Fibroblast of lung (primary cell): ENCODE results near the gene HAUS8. TPM values are rescaled to one million over a fixed set of nuclear protein-coding genes. Genes with fewer than 3 reads are reported as not detected.

Source experiments
- DNase-seq, 2 donors: peaks; one replicate each; pipeline versions ENCODE4 v3.0.0 to v3.0.0-alpha.2; 2010; ENCODE audit warnings: low read depth in 2 of 2
- H2AFZ ChIP-seq: 2 replicates; pipeline ENCODE4 v1.5.1; 2012; ENCODE audit warnings: low read length, control low read depth, inconsistent platforms
- H3K27ac ChIP-seq: 2 replicates; pipeline ENCODE4 v1.5.1; 2011; ENCODE audit warnings: low read length, control low read depth; ENCODE audit not compliant: insufficient read depth
- H3K27me3 ChIP-seq: 2 replicates; pipeline ENCODE4 v1.5.1; 2011; ENCODE audit warnings: mild to moderate bottlenecking, low read length; ENCODE audit not compliant: control insufficient read depth, insufficient read depth
- H3K36me3 ChIP-seq: 2 replicates; pipeline ENCODE4 v1.5.1; 2011; ENCODE audit warnings: low read length; ENCODE audit not compliant: control insufficient read depth, insufficient read depth
- H3K4me1 ChIP-seq: 2 replicates; pipeline ENCODE4 v1.5.1; 2011; ENCODE audit warnings: low read length; ENCODE audit not compliant: control insufficient read depth, insufficient read depth; ENCODE audit errors: extremely low read depth
- H3K4me2 ChIP-seq: 2 replicates; pipeline ENCODE4 v1.5.1; 2011; ENCODE audit warnings: low read length, control low read depth; ENCODE audit not compliant: insufficient read depth; ENCODE audit errors: extremely low read depth
- H3K4me3 ChIP-seq, 4 experiments: fragments of 200-600 bp in 1 of 4; sonication (generic) in 1 of 4; replicated peaks in 1 of 4; 2 replicates each; pipeline ENCODE4 v1.5.1; 2011 to 2016; ENCODE audit warnings: low read length in 4 of 4, low read depth in 3 of 4, mild to moderate bottlenecking in 3 of 4, control low read depth in 2 of 4, inconsistent platforms in 1 of 4, mixed read lengths in 1 of 4; ENCODE audit not compliant: insufficient read depth in 1 of 4; ENCODE audit errors: control extremely low read depth in 1 of 4
- H3K79me2 ChIP-seq: 2 replicates; pipeline ENCODE4 v1.5.1; 2012; ENCODE audit warnings: mild to moderate bottlenecking, low read length, inconsistent platforms; ENCODE audit not compliant: control insufficient read depth, insufficient read depth
- H3K9ac ChIP-seq: 2 replicates; pipeline ENCODE4 v1.5.1; 2011; ENCODE audit warnings: mild to moderate bottlenecking, low read length, control low read depth; ENCODE audit not compliant: insufficient read depth
- H3K9me3 ChIP-seq: 2 replicates; pipeline ENCODE4 v1.5.1; 2012; ENCODE audit warnings: low read depth, low read length; ENCODE audit not compliant: control insufficient read depth, insufficient read depth
- H4K20me1 ChIP-seq: 2 replicates; pipeline ENCODE4 v1.5.1; 2011; ENCODE audit warnings: low read length; ENCODE audit not compliant: control insufficient read depth, insufficient read depth; ENCODE audit errors: extremely low read depth
- EZH2 ChIP-seq: IDR thresholded peaks from 2 replicates; pipeline ENCODE4 v1.5.1; 2012; ENCODE audit warnings: low read length, control low read depth, mild to moderate bottlenecking; ENCODE audit errors: missing control alignments
- polyA plus RNA-seq, 2 donors: library from polyadenylated mRNA; depleted of rRNA in 1 of 2; stranded (reverse) in 1 of 2; unstranded in 1 of 2; fragments of >200 nt; gene quantifications; 2 replicates each; pipeline ENCODE4 v1.2.1, GENCODE V29; 2011 to 2012; ENCODE audit warnings: missing spikeins in 1 of 2
- total RNA-seq: library from RNA; depleted of rRNA; stranded (reverse); fragments of >200 nt; gene quantifications from 2 replicates; pipeline ENCODE4 v1.2.1, GENCODE V29; 2014
- TF ChIP-seq, protein P1 (sequence below), 2 donors: IDR thresholded peaks in 1 of 2; conservative IDR thresholded peaks in 1 of 2; 1 replicate in 1 of 2; 2 replicates in 1 of 2; pipeline ENCODE4 v1.5.1; 2011 to 2012; ENCODE audit warnings: low read length in 2 of 2, control low read depth in 1 of 2, inconsistent platforms in 1 of 2, low read depth in 1 of 2, mild to moderate bottlenecking in 1 of 2

HAUS8 gene
- total and polyA plus RNA-seq, 2 donors (not counting 1 experiment from before 2014, with no cell fraction given) = 2.0 to 6.7 TPM

DNA sequence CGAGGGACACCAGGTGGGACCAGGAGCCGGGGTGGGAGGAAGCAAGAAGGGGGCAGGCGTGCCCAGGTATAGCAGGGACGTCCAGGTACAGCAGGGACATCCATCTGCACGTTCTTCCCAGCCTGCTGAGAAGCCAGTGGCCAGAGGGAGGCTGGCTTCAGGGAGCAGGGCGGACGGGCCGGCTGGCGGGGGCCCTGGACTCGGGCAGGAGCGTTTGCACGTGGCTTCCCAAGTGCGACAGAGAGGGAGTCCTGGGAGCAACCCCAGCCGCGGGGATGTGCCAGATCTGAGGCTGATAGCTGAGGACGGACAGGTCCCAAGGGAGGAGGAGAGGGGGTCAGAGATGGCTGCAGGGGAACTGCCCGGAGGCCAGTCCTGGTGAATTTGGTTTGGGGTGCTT, 37.0 kb upstream of the HAUS8 start:
- Histone ChIP-seq H3K27ac (no peak overlapping the region), H3K4me3 (no peak overlapping the region), H4K20me1 (no peaks in the 10 kb centered on the region), H3K4me1 (peaks cover 16% of the 10 kb centered on the region), H3K9me3 (no peaks in the 10 kb centered on the region), H3K4me2 (no peak overlapping the region), H2AFZ (no peak overlapping the region), H3K27me3 (no peaks in the 10 kb centered on the region), H3K79me2 (peaks cover 72% of the 10 kb centered on the region), H3K9ac (no peak overlapping the region), H3K36me3 (peaks cover 12% of the 10 kb centered on the region)
- DNase-seq = no peak
- no peak for TF ChIP-seq EZH2
- TF ChIP-seq, protein P1, sequence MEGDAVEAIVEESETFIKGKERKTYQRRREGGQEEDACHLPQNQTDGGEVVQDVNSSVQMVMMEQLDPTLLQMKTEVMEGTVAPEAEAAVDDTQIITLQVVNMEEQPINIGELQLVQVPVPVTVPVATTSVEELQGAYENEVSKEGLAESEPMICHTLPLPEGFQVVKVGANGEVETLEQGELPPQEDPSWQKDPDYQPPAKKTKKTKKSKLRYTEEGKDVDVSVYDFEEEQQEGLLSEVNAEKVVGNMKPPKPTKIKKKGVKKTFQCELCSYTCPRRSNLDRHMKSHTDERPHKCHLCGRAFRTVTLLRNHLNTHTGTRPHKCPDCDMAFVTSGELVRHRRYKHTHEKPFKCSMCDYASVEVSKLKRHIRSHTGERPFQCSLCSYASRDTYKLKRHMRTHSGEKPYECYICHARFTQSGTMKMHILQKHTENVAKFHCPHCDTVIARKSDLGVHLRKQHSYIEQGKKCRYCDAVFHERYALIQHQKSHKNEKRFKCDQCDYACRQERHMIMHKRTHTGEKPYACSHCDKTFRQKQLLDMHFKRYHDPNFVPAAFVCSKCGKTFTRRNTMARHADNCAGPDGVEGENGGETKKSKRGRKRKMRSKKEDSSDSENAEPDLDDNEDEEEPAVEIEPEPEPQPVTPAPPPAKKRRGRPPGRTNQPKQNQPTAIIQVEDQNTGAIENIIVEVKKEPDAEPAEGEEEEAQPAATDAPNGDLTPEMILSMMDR (conservative IDR thresholded peaks at IDR 0.05 in 1 of 2, IDR thresholded peaks at IDR 0.05 in 1 of 2; ENCODE audit: low read depth in 1 of 2, low read length in 2 of 2) = no peak

DNA sequence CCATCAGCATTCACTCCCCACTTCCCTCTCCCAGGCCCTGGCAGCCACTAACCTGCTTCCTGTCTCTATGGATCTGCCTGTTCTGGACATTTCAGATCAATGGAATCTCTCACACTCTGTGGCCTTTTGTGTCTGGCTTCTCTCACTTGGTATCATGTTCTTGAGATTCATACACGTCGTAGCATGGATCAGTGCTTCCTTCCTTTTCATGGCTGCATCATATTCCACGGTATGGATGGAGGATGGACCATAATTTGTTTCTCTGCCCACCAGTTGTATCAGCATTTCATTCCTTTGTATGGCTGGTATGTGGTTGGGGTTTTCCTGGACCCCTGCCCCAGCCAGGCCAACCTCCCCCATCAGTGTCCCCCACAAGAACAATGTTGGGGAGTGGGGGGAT, 36.5 kb upstream of the HAUS8 start:
- Histone ChIP-seq H3K9me3 (no peaks in the 10 kb centered on the region), H3K4me1 (peaks cover 16% of the 10 kb centered on the region), H3K4me2 (no peak overlapping the region), H3K9ac (no peak overlapping the region), H2AFZ (no peak overlapping the region), H3K4me3 (no peak overlapping the region), H4K20me1 (no peaks in the 10 kb centered on the region), H3K27me3 (no peaks in the 10 kb centered on the region), H3K36me3 (peaks cover 12% of the 10 kb centered on the region), H3K27ac (no peak overlapping the region), H3K79me2 (peaks cover 70% of the 10 kb centered on the region)
- no peak for DNase-seq
- TF ChIP-seq, protein P1 (conservative IDR thresholded peaks at IDR 0.05 in 1 of 2, IDR thresholded peaks at IDR 0.05 in 1 of 2; ENCODE audit: low read depth in 1 of 2, low read length in 2 of 2) = no peak
- TF ChIP-seq EZH2 = no peak

DNA sequence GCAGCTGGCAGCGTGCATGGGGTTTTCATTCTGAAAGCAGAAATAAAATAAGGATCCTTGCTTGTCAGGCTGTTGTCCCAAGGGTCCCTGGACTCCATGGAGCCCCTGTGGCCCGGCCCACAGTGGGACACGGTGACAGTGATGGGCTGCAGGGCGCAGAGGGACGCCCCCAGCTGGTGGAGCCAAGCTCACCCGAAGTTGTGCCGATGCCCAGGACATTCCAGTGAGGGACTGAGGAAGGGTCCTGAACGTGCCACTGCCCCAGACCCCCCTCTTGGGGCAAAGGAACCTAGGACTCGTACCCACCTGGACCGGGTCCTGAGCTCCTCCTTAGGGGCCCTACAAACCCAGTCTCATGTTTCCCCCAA, 35.3 kb upstream of the HAUS8 start:
- Histone ChIP-seq H3K4me2 (no peak overlapping the region), H3K79me2 (peaks cover 70% of the 10 kb centered on the region), H3K4me1 (peaks cover 16% of the 10 kb centered on the region), H4K20me1 (no peaks in the 10 kb centered on the region), H3K4me3 (no peak overlapping the region), H2AFZ (no peak overlapping the region), H3K36me3 (peaks cover 12% of the 10 kb centered on the region), H3K27ac (peak overlapping the region; percentile 10), H3K27me3 (no peaks in the 10 kb centered on the region), H3K9ac (no peak overlapping the region), H3K9me3 (no peaks in the 10 kb centered on the region)
- TF ChIP-seq, protein P1 (conservative IDR thresholded peaks at IDR 0.05 in 1 of 2, IDR thresholded peaks at IDR 0.05 in 1 of 2; ENCODE audit: low read depth in 1 of 2, low read length in 2 of 2) = no peak
- no peak for TF ChIP-seq EZH2
- DNase-seq = no peak
